Fibroblast of villous mesenchyme (primary cell): Measurements from ENCODE around the gene CEP170B. TPM values are rescaled to one million over a fixed set of nuclear protein-coding genes. Genes with fewer than 3 reads are reported as not detected.
A peak's percentile ranks its signal among the peaks of the same experiment; 100 is the strongest.

ENCODE experiments used
- DNase-seq: peaks from one replicate; pipeline ENCODE4 v3.0.0-alpha.2; 2010; ENCODE audit warnings: low read depth
- H3K4me3 ChIP-seq: 2 replicates; pipeline ENCODE4 v1.5.1; 2011; ENCODE audit warnings: low read depth, mild to moderate bottlenecking, low read length
- CTCF ChIP-seq: IDR thresholded peaks from 2 replicates; pipeline ENCODE4 v1.5.1; 2012; ENCODE audit warnings: low read depth, mild to moderate bottlenecking, low read length; ENCODE audit not compliant: insufficient read depth
- total RNA-seq: library from RNA; depleted of rRNA; stranded (reverse); fragments of >200 nt; gene quantifications from 2 replicates; pipeline ENCODE4 v1.2.3, GENCODE V29; 2012

Gene CEP170B
- total RNA-seq, 1 donor: 19.4 TPM

- peak; percentile 12 for DNase-seq
- no peak for TF ChIP-seq CTCF
Observed at GRCh38 chr14:104821229-104821945, 43.7 kb upstream of the CEP170B start.

GRCh38 chr14:104821971-104822608 lies 43.0 kb upstream of the CEP170B start:
- DNase-seq: no peak
- H3K4me3 ChIP-seq: no peak overlapping the region
- TF ChIP-seq CTCF: no peak

More at GRCh38 chr14:104821229-104821945, 43.7 kb upstream of the CEP170B start:
- no peak overlapping the region for H3K4me3 ChIP-seq

- H3K4me3 ChIP-seq: no peak overlapping the region
- no peak for TF ChIP-seq CTCF
- DNase-seq: no peak
Observed at GRCh38 chr14:104822821-104823615, 42.0 kb upstream of the CEP170B start.

- TF ChIP-seq CTCF: no peak
- H3K4me3 ChIP-seq: no peak overlapping the region
- DNase-seq: no peak
Observed at GRCh38 chr14:104824353-104824997, 40.6 kb upstream of the CEP170B start.

- peak; percentile 66 for TF ChIP-seq CTCF
- peak; percentile 85 for DNase-seq
Observed at GRCh38 chr14:104826189-104826860, 38.7 kb upstream of the CEP170B start.

GRCh38 chr14:104826861-104827176 lies 38.2 kb upstream of the CEP170B start:
- H3K4me3 ChIP-seq: peak overlapping the region; percentile 61
- no peak for DNase-seq
- no peak for TF ChIP-seq CTCF

More at GRCh38 chr14:104826189-104826860, 38.7 kb upstream of the CEP170B start:
- peak overlapping the region; percentile 74 for H3K4me3 ChIP-seq
